Measurements from ENCODE around the gene LCTL.

DNA sequence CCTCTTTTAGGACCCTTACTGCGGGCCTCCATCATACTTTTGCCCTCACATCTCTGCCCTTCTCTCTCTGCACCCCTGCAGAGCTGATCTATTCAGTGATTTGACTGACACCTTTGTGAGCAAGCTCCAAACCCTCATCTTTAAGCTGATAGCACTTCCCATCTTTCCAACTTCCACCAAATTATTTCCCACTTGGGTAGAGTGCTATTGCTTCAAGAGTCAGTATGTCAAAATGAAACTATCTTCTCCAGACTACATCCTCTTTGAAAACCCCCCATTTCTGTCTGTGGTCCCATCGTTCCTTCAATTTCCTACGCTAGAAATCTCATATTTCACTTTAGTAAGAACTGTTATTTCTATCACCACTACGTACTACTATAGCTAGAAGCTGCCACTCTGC, 41.0 kb downstream of the LCTL start:
- TF ChIP-seq, protein P1, sequence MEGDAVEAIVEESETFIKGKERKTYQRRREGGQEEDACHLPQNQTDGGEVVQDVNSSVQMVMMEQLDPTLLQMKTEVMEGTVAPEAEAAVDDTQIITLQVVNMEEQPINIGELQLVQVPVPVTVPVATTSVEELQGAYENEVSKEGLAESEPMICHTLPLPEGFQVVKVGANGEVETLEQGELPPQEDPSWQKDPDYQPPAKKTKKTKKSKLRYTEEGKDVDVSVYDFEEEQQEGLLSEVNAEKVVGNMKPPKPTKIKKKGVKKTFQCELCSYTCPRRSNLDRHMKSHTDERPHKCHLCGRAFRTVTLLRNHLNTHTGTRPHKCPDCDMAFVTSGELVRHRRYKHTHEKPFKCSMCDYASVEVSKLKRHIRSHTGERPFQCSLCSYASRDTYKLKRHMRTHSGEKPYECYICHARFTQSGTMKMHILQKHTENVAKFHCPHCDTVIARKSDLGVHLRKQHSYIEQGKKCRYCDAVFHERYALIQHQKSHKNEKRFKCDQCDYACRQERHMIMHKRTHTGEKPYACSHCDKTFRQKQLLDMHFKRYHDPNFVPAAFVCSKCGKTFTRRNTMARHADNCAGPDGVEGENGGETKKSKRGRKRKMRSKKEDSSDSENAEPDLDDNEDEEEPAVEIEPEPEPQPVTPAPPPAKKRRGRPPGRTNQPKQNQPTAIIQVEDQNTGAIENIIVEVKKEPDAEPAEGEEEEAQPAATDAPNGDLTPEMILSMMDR (IDR thresholded peaks at IDR 0.05; ENCODE audit: poor library complexity) = no peak
- no peak for TF ChIP-seq EZH2 (IDR thresholded peaks at IDR 0.05; ENCODE audit: borderline replicate concordance)

Data from hepatocyte (in vitro differentiated cells).